Lower leg skin (tissue), 3 donors: ENCODE results near the gene FGGY.

ENCODE experiments used
- CTCF ChIP-seq, 3 donors: fragments of 450-650 bp; IDR thresholded peaks; one replicate each; pipeline ENCODE4 v1.5.1; 2016; ENCODE audit warnings: antibody characterized with exemption in 3 of 3, mild to moderate bottlenecking in 3 of 3, moderate library complexity in 2 of 3
- POLR2A ChIP-seq, 2 donors: fragments of 450-650 bp; IDR thresholded peaks; one replicate each; pipeline ENCODE4 v1.6.1; 2016 to 2017; ENCODE audit warnings: antibody characterized with exemption in 2 of 2, mild to moderate bottlenecking in 1 of 2, moderate library complexity in 1 of 2

GRCh38 chr1:59731591-59731990 is 434.7 kb downstream of the FGGY start:
- no peak for TF ChIP-seq CTCF (IDR thresholded peaks at IDR 0.05)
- TF ChIP-seq POLR2A (IDR thresholded peaks at IDR 0.05), result no peak
